ENCODE results near the gene NOC4L. TPM values are rescaled to one million over a fixed set of nuclear protein-coding genes. Genes with fewer than 3 reads are reported as not detected.

The NOC4L gene
- total RNA-seq, 1 experiment from 2014 or later: 36.5 TPM

DNA sequence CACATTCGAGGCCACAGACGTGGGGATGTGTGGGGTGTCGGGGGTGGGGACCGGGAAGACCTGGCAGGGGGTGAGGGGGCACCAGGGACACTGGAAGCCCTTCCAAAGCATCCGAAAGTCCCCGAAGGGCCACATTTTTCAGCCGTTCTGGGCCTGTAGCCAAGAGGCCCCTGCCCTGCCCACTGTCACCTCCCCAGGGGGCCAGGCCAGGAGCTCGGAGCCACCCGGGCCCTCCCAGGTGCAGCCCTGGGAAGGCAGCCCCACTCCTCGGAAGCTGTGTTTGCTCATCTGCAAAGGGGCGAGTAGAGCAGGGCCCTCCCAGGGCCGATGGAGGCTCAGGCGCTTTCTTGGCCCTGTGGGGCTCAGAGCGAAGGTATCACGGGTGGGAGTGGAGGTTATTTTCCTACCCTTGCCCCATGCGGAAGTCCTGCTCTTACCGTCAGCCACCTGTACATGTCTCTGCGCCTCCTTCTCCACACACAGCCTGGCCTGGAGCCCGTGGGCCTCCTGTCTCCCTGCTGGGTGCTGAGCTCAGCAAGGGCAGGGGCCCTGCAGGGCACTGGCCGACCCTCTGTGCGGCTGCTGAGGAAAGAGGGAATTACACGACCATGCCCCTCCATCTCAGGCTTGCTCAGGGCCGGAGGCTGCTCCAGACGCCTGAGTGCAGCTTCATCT is 27.2 kb downstream of the NOC4L start:
- H2BK15ac ChIP-seq (ENCODE audit: low read depth, low read length): no peak overlapping the region
- no peak overlapping the region for H2AK5ac ChIP-seq (ENCODE audit: insufficient read length, low read length)
- H3K4me2 ChIP-seq (ENCODE audit: insufficient read depth, insufficient read length, low read length): no peak overlapping the region
- no peaks in the 10 kb centered on the region for H3K4me1 ChIP-seq (ENCODE audit: insufficient read depth, low read length)
- H2BK20ac ChIP-seq (ENCODE audit: low read depth, low read length, poor library complexity, severe bottlenecking): no peak overlapping the region
- H3K36me3 Mint-ChIP-seq (ENCODE audit: insufficient read depth in 1 of 3, low read depth in 3 of 3): peaks cover 0 to 4% (median 0%) of the 10 kb centered on the region in 3 experiments; a peak in 1 of 7 replicates
- H3K79me2 ChIP-seq (ENCODE audit: insufficient read depth, low read length): no peaks in the 10 kb centered on the region
- H4K5ac ChIP-seq (ENCODE audit: insufficient read length, low read depth, low read length): no peak overlapping the region
- TF ChIP-seq, protein P1, sequence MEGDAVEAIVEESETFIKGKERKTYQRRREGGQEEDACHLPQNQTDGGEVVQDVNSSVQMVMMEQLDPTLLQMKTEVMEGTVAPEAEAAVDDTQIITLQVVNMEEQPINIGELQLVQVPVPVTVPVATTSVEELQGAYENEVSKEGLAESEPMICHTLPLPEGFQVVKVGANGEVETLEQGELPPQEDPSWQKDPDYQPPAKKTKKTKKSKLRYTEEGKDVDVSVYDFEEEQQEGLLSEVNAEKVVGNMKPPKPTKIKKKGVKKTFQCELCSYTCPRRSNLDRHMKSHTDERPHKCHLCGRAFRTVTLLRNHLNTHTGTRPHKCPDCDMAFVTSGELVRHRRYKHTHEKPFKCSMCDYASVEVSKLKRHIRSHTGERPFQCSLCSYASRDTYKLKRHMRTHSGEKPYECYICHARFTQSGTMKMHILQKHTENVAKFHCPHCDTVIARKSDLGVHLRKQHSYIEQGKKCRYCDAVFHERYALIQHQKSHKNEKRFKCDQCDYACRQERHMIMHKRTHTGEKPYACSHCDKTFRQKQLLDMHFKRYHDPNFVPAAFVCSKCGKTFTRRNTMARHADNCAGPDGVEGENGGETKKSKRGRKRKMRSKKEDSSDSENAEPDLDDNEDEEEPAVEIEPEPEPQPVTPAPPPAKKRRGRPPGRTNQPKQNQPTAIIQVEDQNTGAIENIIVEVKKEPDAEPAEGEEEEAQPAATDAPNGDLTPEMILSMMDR (conservative IDR thresholded peaks at IDR 0.05): no peak
- H3T11ph ChIP-seq (ENCODE audit: low read length): no peak overlapping the region
- no peaks in the 10 kb centered on the region; the same call in 1 of the 2 replicates for H3K27me3 ChIP-seq (ENCODE audit: insufficient read depth, low read length)
- peaks cover 73% of the 10 kb centered on the region for H3K27me3 Mint-ChIP-seq (ENCODE audit: low read depth)
- no peak overlapping the region for H4K91ac ChIP-seq (ENCODE audit: insufficient read length, low read depth, low read length)
- H3K9ac ChIP-seq (ENCODE audit: extremely low read depth, insufficient read length, low read length): no peak overlapping the region
- H3K79me1 ChIP-seq (ENCODE audit: insufficient read depth, low read depth, low read length, poor library complexity, severe bottlenecking): no peaks in the 10 kb centered on the region
- no peak overlapping the region for H3K27ac Mint-ChIP-seq
- H3K4ac ChIP-seq (ENCODE audit: low read depth, low read length): no peak overlapping the region
- H3K14ac ChIP-seq (ENCODE audit: insufficient read depth, low read length): no peak overlapping the region; the same call in 1 of the 2 replicates
- H2BK5ac ChIP-seq (ENCODE audit: insufficient read length, low read length): no peak overlapping the region
- no peak overlapping the region for H3K27ac ChIP-seq (ENCODE audit: insufficient read length, low read depth, low read length)
- H3K18ac ChIP-seq (ENCODE audit: insufficient read length, low read depth, low read length): no peak overlapping the region
- H2BK12ac ChIP-seq (ENCODE audit: insufficient read length, low read depth, low read length): no peak overlapping the region
- peaks cover 0 to 3% of the 10 kb centered on the region in 2 experiments; a peak in 1 of 4 replicates for H3K4me1 Mint-ChIP-seq
- H3K23me2 ChIP-seq (ENCODE audit: insufficient read length, low read depth, low read length, poor library complexity, severe bottlenecking): no peaks in the 10 kb centered on the region
- no CpG with 5 or more reads among the region's 24 CpGs for WGBS (ENCODE audit: extremely low coverage, insufficient read length, low lambda C conversion rate)
- H3K9me3 Mint-ChIP-seq: peaks cover 5 to 8% of the 10 kb centered on the region in 2 experiments; a peak in 3 of 5 replicates
- DNase-seq: no peak
- H3K9me3 ChIP-seq (ENCODE audit: control insufficient read depth, low read depth, low read length): no peaks in the 10 kb centered on the region
- no peak overlapping the region for H2AFZ ChIP-seq (ENCODE audit: low read length)
- no peak overlapping the region for H3K23ac ChIP-seq (ENCODE audit: insufficient read length, low read depth, low read length)
- no peak overlapping the region for H3K4me3 Mint-ChIP-seq
- H3K56ac ChIP-seq (ENCODE audit: insufficient read length, low read depth, low read length): no peak overlapping the region
- H4K20me1 ChIP-seq (ENCODE audit: control insufficient read depth, insufficient read depth, insufficient read length): no peaks in the 10 kb centered on the region
- no peak overlapping the region for H4K8ac ChIP-seq (replicated peaks; ENCODE audit: insufficient read length, low read depth, low read length)
- no peak overlapping the region for H2BK120ac ChIP-seq (ENCODE audit: low read depth, low read length, poor library complexity, severe bottlenecking)
